Tibial nerve (tissue), 4 donors: ENCODE results near the gene ZCCHC7.

Experiments used
- EP300 ChIP-seq, 2 donors: sonication (generic); formaldehyde crosslinking; IDR thresholded peaks; one replicate each; pipeline ENCODE4 v1.6.1; 2017; ENCODE audit warnings: antibody characterized with exemption in 2 of 2, mild to moderate bottlenecking in 1 of 2
- TF ChIP-seq, protein P1 (sequence below), 5 experiments: fragments of 200-600 bp in 3 of 5; fragments of 450-650 bp in 2 of 5; sonication (generic) in 3 of 5; IDR thresholded peaks; one replicate each; pipeline ENCODE4 v1.5.1; 2016 to 2019; ENCODE audit warnings: antibody characterized with exemption in 5 of 5, mild to moderate bottlenecking in 3 of 5, moderate library complexity in 2 of 5

DNA sequence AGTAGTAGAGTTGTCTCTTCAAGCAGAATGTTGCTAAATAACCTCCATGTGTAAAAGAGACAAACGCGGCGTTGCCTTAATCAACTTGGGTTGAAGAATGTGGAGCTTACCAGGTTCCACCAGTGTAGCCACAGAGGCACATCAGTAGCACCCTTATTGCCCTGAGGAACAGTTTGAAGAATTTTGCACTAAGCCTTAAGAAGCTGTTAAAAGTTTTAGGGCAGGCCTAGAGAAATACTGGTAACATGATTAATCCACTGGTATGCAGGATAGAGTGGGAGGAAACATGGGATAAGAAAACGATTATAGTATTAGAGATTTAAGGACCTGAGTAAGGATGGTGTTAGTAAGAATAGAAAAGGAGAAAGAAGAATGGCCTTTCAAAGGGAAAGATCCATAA lies 100.6 kb downstream of the ZCCHC7 start:
- TF ChIP-seq, protein P1, sequence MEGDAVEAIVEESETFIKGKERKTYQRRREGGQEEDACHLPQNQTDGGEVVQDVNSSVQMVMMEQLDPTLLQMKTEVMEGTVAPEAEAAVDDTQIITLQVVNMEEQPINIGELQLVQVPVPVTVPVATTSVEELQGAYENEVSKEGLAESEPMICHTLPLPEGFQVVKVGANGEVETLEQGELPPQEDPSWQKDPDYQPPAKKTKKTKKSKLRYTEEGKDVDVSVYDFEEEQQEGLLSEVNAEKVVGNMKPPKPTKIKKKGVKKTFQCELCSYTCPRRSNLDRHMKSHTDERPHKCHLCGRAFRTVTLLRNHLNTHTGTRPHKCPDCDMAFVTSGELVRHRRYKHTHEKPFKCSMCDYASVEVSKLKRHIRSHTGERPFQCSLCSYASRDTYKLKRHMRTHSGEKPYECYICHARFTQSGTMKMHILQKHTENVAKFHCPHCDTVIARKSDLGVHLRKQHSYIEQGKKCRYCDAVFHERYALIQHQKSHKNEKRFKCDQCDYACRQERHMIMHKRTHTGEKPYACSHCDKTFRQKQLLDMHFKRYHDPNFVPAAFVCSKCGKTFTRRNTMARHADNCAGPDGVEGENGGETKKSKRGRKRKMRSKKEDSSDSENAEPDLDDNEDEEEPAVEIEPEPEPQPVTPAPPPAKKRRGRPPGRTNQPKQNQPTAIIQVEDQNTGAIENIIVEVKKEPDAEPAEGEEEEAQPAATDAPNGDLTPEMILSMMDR (IDR thresholded peaks at IDR 0.05): no peak
- no peak for TF ChIP-seq EP300 (IDR thresholded peaks at IDR 0.05)
